Hematopoietic multipotent progenitor cell treated with erythropoietin and hydrocortisone succinate and interleukin-3 and kit ligand, for 4 days (in vitro differentiated cells): ENCODE results near the gene TMEM266.

Source experiments
- DNase-seq: peaks from one replicate; pipeline ENCODE4 v3.0.0-alpha.2; 2015

Gene TMEM266

GRCh38 chr15:76206325-76206976 is 146.7 kb downstream of the TMEM266 start:
- DNase-seq: peak; percentile 53

DNA sequence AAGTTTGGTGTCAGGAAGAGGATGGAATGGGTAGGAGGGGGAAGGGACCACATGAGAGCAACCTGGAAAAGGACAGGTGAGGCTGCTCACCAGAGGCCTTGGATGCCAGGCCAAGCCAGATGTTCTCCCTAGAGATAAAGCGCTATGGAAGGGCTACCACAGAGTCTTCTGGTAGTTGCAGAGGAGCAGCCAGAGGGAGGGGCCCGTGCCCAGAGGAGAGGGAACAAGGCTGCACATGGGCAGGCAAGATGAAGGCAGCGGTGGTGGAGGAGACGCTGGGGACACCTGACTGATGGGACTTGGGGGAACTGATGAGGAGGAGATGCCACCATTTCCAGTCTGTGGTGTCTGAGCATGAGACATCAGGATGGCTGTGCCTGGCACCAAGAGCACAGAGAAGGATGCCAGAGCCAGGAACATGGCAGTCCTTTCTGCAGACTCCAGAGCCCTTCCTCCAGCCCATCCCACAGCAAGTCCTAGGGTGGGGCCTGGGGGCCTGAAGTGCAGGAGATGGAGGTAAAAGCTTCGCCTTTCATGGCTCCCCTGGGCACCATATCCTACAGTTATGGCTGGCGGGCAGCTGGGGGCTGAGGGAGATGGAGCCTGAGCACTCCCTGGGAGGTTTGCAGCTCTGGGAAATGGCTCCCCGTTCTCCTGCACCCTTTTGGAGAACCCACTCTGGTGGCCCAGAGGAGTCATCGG is 148.4 kb downstream of the TMEM266 start:
- DNase-seq: no peak

DNA sequence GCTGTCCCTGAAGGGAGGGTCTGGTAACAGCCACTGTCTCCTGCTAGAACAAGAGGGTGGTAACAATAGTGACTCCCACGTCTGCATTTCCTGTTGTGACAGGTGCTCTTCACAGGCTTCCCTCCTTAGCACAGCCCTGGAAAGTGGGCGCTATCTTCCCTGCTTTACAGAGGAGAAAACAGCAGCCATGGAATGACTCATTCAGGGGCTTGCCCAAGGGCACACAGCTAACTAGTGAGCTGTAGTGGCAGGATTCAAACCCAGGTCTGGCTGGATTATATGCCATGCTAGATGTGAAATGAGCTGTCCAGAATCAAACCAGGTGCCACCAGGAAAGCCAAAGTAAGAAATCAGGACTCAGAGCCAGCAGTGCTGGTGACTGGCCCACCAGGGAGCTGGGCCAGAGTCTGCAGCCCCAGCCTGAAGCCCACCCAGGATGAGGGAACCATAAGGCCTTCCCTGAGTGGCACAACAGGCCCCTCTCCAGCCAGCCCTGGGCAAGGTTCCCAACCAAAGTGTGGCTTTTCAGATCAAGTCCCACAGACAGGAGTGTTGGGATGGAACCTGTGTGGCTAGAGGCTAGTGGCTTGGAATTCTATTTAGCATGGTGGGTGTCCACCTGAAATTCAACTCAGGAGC is 149.1 kb downstream of the TMEM266 start:
- DNase-seq: no peak

GRCh38 chr15:76209523-76209922 is 149.7 kb downstream of the TMEM266 start:
- no peak for DNase-seq

GRCh38 chr15:76209942-76210341 is 150.2 kb downstream of the TMEM266 start:
- DNase-seq: no peak

DNA sequence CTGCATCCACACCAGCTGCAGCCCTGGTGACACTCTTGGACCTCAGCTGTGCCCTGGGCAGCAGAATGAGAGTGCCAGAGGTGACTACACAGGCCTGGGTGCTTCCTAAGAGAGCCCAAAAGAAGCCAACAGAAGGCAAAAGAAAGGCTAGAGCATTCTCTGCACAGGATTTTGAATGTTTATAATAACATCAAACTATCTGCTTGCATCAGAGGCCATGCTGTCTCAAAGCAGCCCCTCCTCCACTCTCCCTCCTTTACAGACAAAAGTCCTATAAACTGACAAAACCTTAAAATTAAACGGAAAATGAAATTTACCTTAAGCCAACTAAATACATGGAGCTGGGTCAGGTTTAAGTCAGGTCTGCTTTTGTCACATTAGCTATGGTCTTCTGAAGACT is 155.8 kb downstream of the TMEM266 start:
- DNase-seq: no peak

GRCh38 chr15:76217029-76217881 is 157.5 kb downstream of the TMEM266 start:
- no peak for DNase-seq

DNA sequence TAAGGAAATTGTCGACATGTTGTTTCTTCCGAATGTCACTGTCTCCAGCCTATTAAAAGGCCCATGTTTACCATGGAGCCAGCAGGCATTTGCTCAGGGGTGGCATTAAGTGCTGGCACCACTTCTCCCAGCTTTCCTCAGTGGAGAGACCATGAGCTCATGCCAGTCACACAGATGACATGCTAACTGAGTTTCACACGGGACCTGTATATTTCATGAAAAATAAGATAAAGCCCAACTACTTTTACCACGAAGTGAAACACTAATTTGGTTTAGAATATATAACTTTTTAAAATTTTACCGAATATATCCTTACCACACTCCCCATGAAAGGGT is 158.1 kb downstream of the TMEM266 start:
- DNase-seq: no peak

- DNase-seq: no peak
Observed at GRCh38 chr15:76221085-76221767, 161.4 kb downstream of the TMEM266 start.

- DNase-seq: no peak
Observed at GRCh38 chr15:76222159-76222558, 162.4 kb downstream of the TMEM266 start.

GRCh38 chr15:76223521-76223920 is 163.7 kb downstream of the TMEM266 start:
- no peak for DNase-seq

GRCh38 chr15:76229266-76229665 is 169.5 kb downstream of the TMEM266 start:
- DNase-seq: no peak

GRCh38 chr15:76233921-76234320 is 174.1 kb downstream of the TMEM266 start:
- DNase-seq: no peak

DNA sequence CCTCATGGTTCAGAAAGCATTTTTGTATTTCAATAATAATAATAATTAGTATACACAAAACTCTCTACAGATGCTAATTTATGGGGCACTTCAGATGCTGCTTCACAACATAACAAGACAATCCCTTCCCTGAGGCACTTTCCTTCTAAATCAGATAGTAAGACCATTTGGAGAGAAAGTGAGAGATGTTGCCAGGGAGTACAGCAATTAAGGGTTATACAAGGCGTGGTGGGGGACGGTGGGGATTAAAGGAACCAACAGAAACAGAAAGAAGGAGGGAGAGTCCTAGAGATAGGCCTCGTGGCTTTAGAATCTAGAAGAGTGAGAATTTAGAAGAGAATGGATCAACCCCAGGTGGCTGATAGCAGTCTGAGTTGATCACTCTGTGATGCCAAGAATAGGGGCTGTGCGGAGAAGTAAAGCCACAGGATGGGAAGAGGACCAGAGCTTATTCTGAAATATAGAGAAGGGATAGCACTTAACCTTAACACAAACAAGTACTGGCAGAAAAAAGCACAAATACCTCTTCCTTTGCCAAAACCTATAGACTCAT is 174.6 kb downstream of the TMEM266 start:
- no peak for DNase-seq

GRCh38 chr15:76235186-76235826 is 175.5 kb downstream of the TMEM266 start:
- peak; percentile 77 for DNase-seq

DNA sequence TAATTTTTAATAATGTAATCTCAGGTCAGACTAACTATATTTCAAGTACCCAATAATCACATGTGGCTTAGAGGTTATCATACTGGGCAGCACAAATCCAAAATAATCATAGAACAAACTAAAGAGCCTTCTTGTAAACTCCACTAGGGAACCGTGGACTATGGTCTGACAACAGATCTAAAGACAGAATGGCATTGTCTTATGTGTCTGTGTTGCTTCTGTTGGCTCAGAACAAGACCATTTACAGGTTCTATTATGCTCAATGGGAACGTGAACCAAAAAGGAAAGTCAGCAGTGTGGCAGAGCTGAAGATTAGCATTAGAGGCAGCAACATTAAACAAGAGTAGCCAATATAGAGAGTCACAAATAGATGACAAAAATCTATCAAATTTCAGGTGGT is 176.6 kb downstream of the TMEM266 start:
- DNase-seq: no peak

GRCh38 chr15:76239786-76240185 is 180.0 kb downstream of the TMEM266 start:
- DNase-seq: peak; percentile 6

DNA sequence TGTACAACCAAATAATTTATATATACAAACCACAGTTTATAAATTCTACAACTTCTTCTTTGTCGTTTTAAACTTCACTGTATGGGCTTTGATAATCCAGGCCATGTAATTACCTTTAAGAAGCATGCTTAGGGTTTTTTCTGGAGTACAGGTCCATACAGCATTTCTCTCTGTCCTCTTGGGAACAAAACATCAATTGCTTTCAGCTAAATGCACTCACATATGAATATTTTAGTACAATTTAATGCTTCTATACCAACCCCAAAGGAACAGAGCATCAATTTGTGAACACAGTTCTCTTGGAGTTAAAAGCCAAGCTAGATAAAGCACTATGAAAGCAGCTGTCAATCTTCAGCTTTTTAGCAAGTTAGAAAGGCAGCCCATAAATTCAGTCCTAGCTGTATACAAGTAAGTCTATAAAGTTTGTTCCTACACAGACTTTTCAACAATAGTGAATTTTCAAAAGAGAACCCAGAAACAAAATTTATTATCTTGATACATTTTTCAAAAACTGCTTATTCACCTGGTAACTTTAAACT is 185.4 kb downstream of the TMEM266 start:
- DNase-seq: no peak

DNA sequence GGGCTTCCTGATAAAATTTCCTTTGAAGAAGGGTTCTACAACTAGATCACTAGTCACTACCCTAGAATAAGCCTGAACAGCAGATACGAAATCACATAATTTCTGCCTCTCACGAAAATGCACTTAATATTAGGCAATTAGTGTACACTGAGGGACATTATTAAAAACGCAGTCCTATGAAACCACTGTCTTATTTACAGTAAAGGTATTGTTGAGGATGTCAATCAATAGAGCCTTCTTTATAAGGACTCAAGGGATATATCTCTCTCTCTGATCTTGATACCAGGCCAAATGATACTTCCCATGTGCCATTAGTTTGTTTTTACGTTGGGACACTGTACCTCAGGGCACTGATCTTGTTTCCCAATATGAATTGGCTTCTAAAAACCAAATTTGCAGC is 191.9 kb downstream of the TMEM266 start:
- no peak for DNase-seq

DNA sequence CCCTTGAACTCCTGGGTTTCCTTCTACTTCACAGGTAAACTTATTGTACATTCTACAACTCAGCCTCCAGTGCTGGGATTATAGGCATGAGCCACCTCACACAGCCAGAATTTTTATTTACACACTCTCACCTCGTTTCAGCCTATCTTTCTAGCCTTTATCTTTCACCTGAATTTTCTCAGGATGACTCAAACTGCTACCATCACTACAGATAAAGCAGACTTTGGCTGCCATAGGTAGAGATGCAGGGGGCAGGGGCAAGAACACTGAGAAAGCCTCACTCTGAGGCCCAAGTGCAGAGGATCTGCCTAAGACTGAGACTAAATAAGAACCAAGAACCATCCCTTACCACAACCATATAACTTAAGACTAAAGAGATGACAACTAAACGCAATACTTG is 192.5 kb downstream of the TMEM266 start:
- no peak for DNase-seq

DNA sequence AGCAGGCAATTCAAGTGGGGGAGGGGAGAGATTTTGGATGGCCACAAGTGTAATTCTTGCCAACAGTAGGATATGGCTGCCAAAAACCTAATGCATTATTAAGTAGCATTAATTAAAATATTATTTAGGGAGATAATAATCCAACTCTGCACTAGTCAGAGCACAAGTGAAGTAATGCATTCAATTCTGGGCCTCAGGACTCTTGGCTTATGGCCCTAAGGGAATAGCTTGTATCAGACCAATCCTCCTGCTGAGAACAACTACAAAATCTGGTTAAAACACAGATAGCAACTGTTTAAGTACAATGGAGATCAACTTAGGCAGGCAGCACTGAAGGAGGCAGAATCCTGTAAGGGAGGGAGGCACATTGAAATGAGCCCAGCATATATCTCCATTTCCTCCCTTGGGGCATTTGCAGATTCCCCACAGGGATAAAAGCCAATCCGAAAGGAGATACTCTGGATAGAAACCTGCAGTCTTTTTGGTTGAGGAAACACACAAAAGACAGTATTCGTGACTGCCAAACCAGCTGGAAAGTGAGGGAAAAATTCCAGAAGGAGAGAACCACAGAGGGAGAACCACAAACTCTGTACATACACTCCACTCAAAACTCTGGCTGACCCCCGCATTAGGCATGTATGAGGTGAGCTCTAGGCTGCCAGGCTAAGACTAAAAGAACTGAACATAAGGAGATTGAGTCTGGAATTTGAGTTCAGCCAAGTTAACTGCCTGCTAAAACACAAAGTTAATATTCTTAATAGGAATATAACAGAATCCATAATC is 194.1 kb downstream of the TMEM266 start:
- no peak for DNase-seq
